HepG2 (cell line): ENCODE data around the gene POLR1D. TPM values are rescaled to one million over a fixed set of nuclear protein-coding genes. Genes with fewer than 3 reads are reported as not detected.
A peak's percentile ranks its signal among the peaks of the same experiment; 100 is the strongest.

Experiments used
- ATF7 ChIP-seq, 2 experiments: fragments of 450-650 bp in 1 of 2; sonication (generic) in 1 of 2; formaldehyde crosslinking in 1 of 2; IDR thresholded peaks; 2 replicates each; pipeline versions ENCODE4 v1.4.0 to v1.6.1; 2016 to 2020; ENCODE audit warnings: antibody characterized with exemption in 1 of 2, mild to moderate bottlenecking in 1 of 2, missing genetic modification reagents in 1 of 2
- ATRX ChIP-seq: sonication (generic); formaldehyde crosslinking; IDR thresholded peaks from 2 replicates; pipeline ENCODE4 v1.4.0; 2020; ENCODE audit warnings: missing genetic modification reagents, borderline replicate concordance
- HNF1B ChIP-seq: sonication (generic); formaldehyde crosslinking; IDR thresholded peaks from 2 replicates; pipeline ENCODE4 v1.5.1; 2020; ENCODE audit warnings: mild to moderate bottlenecking, moderate library complexity, missing genetic modification reagents
- KLF9 ChIP-seq: IDR thresholded peaks from 2 replicates; pipeline ENCODE4 v1.6.1; 2016; ENCODE audit warnings: low read depth
- NFRKB ChIP-seq: fragments of 450-650 bp; IDR thresholded peaks from 2 replicates; pipeline ENCODE4 v1.6.1; 2017
- PAF1 ChIP-seq: IDR thresholded peaks from 2 replicates; pipeline ENCODE4 v1.6.1; 2016; ENCODE audit warnings: missing genetic modification reagents, missing compliant biosample characterization
- RFXAP ChIP-seq: sonication (generic); formaldehyde crosslinking; IDR thresholded peaks from 2 replicates; pipeline ENCODE4 v1.4.0; 2020; ENCODE audit warnings: missing genetic modification reagents, borderline replicate concordance
- SALL2 ChIP-seq: sonication (generic); formaldehyde crosslinking; IDR thresholded peaks from 2 replicates; pipeline ENCODE4 v1.8.1; 2023; ENCODE audit warnings: mild to moderate bottlenecking, missing genetic modification reagents, inconsistent platforms
- SPEN ChIP-seq: sonication (generic); formaldehyde crosslinking; IDR thresholded peaks from 2 replicates; pipeline ENCODE4 v1.5.1; 2020; ENCODE audit warnings: low read depth, mild to moderate bottlenecking, missing genetic modification reagents
- TARDBP ChIP-seq: sonication (generic); formaldehyde crosslinking; IDR thresholded peaks from 2 replicates; pipeline ENCODE4 v1.8.0; 2022; ENCODE audit warnings: mild to moderate bottlenecking, missing genetic modification reagents
- TCF12 ChIP-seq, 2 experiments: fragments of 450-650 bp in 1 of 2; sonication (generic) in 1 of 2; formaldehyde crosslinking in 1 of 2; IDR thresholded peaks; 2 replicates each; pipeline versions ENCODE4 v1.6.1 to v1.8.0; 2017 to 2022; ENCODE audit warnings: antibody characterized with exemption in 1 of 2, mild to moderate bottlenecking in 1 of 2, missing genetic modification reagents in 1 of 2, moderate library complexity in 1 of 2
- ZFYVE20 ChIP-seq: sonication (generic); formaldehyde crosslinking; IDR thresholded peaks from 2 replicates; pipeline ENCODE4 v1.8.0; 2023; ENCODE audit warnings: low read depth, mild to moderate bottlenecking, moderate library complexity, missing genetic modification reagents, borderline replicate concordance
- ZNF564 ChIP-seq: sonication (generic); formaldehyde crosslinking; IDR thresholded peaks from 2 replicates; pipeline ENCODE4 v1.8.1; 2023; ENCODE audit warnings: mild to moderate bottlenecking, missing genetic modification reagents
- polyA plus RNA-seq, 8 experiments: library from polyadenylated mRNA; depleted of rRNA in 3 of 8; stranded (reverse) in 7 of 8; unstranded in 1 of 8; fragments of >200 nt; fragmentation: Illumina TruSeq in 4 of 8; extraction: Trizol in 4 of 8; gene quantifications; 2 replicates each; pipeline versions ENCODE4 v1.2.1 to v1.2.3, GENCODE V29; 2011 to 2016; ENCODE audit warnings: low read depth in 4 of 8, missing spikeins in 1 of 8, mixed read lengths in 1 of 8; ENCODE audit not compliant: insufficient read depth in 1 of 8
- total RNA-seq, 5 experiments: library from RNA; depleted of rRNA; stranded (reverse); fragments of >200 nt; fragmentation: Illumina TruSeq; extraction: Trizol; gene quantifications; 2 replicates each; pipeline ENCODE4 v1.2.3, GENCODE V29; 2016; ENCODE audit warnings: low read depth in 1 of 5
- TF ChIP-seq, protein P1 (sequence below): sonication (generic); formaldehyde crosslinking; conservative IDR thresholded peaks from 2 replicates; pipeline ENCODE4 v1.8.0; 2022; ENCODE audit warnings: low read depth, missing genetic modification reagents
- TF ChIP-seq, protein P2 (sequence below): sonication (generic); formaldehyde crosslinking; IDR thresholded peaks from 2 replicates; pipeline ENCODE4 v1.5.0; 2020; ENCODE audit warnings: mild to moderate bottlenecking, missing genetic modification reagents
- TF ChIP-seq, protein P3 (sequence below): sonication (generic); formaldehyde crosslinking; conservative IDR thresholded peaks from 2 replicates; pipeline ENCODE4 v1.4.0; 2020; ENCODE audit warnings: missing genetic modification reagents
- TF ChIP-seq, protein P4 (sequence below): sonication (generic); formaldehyde crosslinking; IDR thresholded peaks from 2 replicates; pipeline ENCODE4 v1.8.0; 2022; ENCODE audit warnings: mild to moderate bottlenecking, missing genetic modification reagents; ENCODE audit not compliant: insufficient replicate concordance
- TF ChIP-seq, protein P5 (sequence below): IDR thresholded peaks from 2 replicates; pipeline ENCODE4 v1.6.1; 2016; ENCODE audit warnings: low read depth, borderline replicate concordance

POLR1D gene
- total and polyA plus RNA-seq, 2 of the 13 experiments (the other 11 are each of a cell fraction or from before 2014, with no cell fraction given) = 183 to 490 TPM

DNA sequence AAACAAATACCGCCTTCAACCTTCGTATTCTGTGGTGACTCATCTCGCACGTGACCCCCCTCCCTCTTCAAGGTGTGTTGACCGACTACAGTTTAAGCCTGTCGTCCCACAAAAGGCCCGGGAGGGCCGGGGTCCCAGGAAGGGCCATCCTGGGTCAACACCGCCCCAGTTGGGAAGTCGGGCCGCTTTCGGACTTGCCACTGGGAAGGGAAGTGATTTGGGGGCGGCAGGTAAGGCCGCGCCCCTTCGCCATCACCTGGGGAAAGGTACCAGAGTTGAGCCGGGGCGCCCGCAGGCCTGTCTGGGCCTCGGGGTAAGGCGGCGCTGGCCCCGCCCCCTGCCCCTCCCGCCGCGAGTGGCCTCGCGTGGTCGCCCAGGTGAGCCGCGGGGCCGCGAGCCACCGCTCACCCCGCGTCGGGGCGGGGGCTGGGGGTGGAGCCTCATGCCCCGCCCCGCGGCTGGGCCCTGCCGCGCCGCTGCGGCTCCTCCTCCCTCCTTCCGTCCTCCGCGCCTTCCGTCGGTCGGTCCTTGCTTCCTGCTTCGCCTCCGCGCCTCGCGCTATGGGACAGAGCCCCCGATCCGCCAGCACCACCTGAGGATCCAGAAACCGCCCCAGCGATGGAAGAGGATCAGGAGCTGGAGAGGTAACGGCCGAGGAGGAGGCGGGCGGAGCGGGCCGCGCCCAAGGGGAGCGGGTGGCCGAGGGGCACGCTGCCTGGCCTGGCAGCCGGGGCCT is at the start of gene POLR1D (continued):
- TF ChIP-seq HNF1B (CRISPR knock-in tag) (peak; percentile 79), ATF7 (IDR thresholded peaks at IDR 0.05) (no peak), ATF7 (CRISPR knock-in tag; IDR thresholded peaks at IDR 0.05) (no peak), ATRX (no peak), NFRKB (no peak), SPEN (CRISPR knock-in tag) (peak; percentile 66; the same call in 1 of the 2 replicates), KLF9 (no peak), TARDBP (CRISPR knock-in tag) (peak; percentile 68), TCF12 (IDR thresholded peaks at IDR 0.05) (no peak), TCF12 (CRISPR knock-in tag; IDR thresholded peaks at IDR 0.05) (no peak; the same call in 1 of the 2 replicates), RFXAP (CRISPR knock-in tag) (no peak; the same call in 1 of the 2 replicates), SALL2 (CRISPR knock-in tag) (peak; percentile 66; the same call in 1 of the 2 replicates), PAF1 (no peak), ZNF564 (CRISPR knock-in tag) (no peak; the same call in 1 of the 2 replicates), ZFYVE20 (no peak; the same call in 1 of the 2 replicates)
- TF ChIP-seq, protein P1, sequence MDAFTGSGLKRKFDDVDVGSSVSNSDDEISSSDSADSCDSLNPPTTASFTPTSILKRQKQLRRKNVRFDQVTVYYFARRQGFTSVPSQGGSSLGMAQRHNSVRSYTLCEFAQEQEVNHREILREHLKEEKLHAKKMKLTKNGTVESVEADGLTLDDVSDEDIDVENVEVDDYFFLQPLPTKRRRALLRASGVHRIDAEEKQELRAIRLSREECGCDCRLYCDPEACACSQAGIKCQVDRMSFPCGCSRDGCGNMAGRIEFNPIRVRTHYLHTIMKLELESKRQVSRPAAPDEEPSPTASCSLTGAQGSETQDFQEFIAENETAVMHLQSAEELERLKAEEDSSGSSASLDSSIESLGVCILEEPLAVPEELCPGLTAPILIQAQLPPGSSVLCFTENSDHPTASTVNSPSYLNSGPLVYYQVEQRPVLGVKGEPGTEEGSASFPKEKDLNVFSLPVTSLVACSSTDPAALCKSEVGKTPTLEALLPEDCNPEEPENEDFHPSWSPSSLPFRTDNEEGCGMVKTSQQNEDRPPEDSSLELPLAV (CRISPR knock-in tag) = no peak
- TF ChIP-seq, protein P2, sequence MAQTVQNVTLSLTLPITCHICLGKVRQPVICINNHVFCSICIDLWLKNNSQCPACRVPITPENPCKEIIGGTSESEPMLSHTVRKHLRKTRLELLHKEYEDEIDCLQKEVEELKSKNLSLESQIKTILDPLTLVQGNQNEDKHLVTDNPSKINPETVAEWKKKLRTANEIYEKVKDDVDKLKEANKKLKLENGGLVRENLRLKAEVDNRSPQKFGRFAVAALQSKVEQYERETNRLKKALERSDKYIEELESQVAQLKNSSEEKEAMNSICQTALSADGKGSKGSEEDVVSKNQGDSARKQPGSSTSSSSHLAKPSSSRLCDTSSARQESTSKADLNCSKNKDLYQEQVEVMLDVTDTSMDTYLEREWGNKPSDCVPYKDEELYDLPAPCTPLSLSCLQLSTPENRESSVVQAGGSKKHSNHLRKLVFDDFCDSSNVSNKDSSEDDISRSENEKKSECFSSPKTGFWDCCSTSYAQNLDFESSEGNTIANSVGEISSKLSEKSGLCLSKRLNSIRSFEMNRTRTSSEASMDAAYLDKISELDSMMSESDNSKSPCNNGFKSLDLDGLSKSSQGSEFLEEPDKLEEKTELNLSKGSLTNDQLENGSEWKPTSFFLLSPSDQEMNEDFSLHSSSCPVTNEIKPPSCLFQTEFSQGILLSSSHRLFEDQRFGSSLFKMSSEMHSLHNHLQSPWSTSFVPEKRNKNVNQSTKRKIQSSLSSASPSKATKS (CRISPR knock-in tag) = no peak
- TF ChIP-seq, protein P3, sequence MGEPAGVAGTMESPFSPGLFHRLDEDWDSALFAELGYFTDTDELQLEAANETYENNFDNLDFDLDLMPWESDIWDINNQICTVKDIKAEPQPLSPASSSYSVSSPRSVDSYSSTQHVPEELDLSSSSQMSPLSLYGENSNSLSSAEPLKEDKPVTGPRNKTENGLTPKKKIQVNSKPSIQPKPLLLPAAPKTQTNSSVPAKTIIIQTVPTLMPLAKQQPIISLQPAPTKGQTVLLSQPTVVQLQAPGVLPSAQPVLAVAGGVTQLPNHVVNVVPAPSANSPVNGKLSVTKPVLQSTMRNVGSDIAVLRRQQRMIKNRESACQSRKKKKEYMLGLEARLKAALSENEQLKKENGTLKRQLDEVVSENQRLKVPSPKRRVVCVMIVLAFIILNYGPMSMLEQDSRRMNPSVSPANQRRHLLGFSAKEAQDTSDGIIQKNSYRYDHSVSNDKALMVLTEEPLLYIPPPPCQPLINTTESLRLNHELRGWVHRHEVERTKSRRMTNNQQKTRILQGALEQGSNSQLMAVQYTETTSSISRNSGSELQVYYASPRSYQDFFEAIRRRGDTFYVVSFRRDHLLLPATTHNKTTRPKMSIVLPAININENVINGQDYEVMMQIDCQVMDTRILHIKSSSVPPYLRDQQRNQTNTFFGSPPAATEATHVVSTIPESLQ = no peak
- TF ChIP-seq, protein P4, sequence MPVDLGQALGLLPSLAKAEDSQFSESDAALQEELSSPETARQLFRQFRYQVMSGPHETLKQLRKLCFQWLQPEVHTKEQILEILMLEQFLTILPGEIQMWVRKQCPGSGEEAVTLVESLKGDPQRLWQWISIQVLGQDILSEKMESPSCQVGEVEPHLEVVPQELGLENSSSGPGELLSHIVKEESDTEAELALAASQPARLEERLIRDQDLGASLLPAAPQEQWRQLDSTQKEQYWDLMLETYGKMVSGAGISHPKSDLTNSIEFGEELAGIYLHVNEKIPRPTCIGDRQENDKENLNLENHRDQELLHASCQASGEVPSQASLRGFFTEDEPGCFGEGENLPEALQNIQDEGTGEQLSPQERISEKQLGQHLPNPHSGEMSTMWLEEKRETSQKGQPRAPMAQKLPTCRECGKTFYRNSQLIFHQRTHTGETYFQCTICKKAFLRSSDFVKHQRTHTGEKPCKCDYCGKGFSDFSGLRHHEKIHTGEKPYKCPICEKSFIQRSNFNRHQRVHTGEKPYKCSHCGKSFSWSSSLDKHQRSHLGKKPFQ (CRISPR knock-in tag) = peak; percentile 77
- TF ChIP-seq, protein P5, sequence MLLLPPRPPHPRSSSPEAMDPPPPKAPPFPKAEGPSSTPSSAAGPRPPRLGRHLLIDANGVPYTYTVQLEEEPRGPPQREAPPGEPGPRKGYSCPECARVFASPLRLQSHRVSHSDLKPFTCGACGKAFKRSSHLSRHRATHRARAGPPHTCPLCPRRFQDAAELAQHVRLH (CRISPR knock-in tag) = no peak; the same call in 1 of the 2 replicates
